ENCODE results near the gene NFIB.
A peak's percentile ranks its signal among the peaks of the same experiment; 100 is the strongest.

Gene NFIB

GRCh38 chr9:14236591-14236990 is 77.3 kb downstream of the NFIB start:
- no peak for DNase-seq

GRCh38 chr9:14232111-14232510 is 81.8 kb downstream of the NFIB start:
- no peak for DNase-seq

GRCh38 chr9:14231196-14231990 is 82.5 kb downstream of the NFIB start:
- no peak for DNase-seq

- no peak for DNase-seq
Observed at GRCh38 chr9:14228602-14229001, 85.3 kb downstream of the NFIB start.

- DNase-seq: no peak
Observed at GRCh38 chr9:14226855-14227532, 86.9 kb downstream of the NFIB start.

DNA sequence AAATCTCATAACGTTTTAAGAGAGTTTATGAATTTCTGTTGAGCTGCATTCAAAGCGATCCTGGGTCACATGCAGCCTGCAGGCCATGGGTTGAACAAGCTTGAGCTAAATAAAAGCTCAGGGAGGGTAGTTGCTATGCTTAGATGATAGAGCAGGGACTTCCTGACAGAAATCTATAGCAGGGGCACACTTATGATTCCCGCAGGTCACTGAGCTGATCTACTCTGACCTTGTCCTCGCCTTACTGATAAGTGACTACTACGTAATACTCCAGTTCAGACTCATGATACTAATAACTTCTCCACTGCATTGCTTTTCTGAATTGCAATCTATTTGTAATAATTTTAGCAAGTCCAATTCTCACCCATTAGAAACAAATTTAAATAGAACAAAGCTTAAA is 90.9 kb downstream of the NFIB start:
- no peak for DNase-seq

- DNase-seq: no peak
Observed at GRCh38 chr9:14222149-14222835, 91.6 kb downstream of the NFIB start.

- peak; percentile 72 for DNase-seq
Observed at GRCh38 chr9:14221558-14221957, 92.4 kb downstream of the NFIB start.

GRCh38 chr9:14221119-14221518 is 92.8 kb downstream of the NFIB start:
- peak; percentile 46 for DNase-seq

GRCh38 chr9:14220256-14220655 is 93.7 kb downstream of the NFIB start:
- DNase-seq: no peak

DNA sequence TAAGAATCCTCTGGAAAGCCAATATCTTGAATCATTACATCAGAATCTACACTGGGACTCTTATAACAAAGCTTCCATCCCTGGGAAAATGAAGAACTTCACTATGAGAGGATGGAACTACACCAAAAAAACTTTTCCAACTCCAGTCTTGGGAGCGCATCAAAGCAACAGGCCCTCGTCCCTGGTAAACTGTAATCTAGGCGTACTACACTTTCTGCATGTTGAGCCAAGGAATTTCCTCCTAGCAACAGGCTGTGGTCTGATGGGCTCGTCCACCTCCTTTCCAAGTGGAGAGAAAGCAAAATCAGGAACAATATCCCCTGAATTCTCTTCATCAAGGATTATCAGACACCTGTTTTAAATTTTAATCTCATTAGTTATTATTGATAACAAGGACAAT is 94.1 kb downstream of the NFIB start:
- DNase-seq: peak; percentile 36

GRCh38 chr9:14218253-14218652 is 95.7 kb downstream of the NFIB start:
- DNase-seq: no peak

- no peak for DNase-seq
Observed at GRCh38 chr9:14216612-14217194, 97.2 kb downstream of the NFIB start.

DNA sequence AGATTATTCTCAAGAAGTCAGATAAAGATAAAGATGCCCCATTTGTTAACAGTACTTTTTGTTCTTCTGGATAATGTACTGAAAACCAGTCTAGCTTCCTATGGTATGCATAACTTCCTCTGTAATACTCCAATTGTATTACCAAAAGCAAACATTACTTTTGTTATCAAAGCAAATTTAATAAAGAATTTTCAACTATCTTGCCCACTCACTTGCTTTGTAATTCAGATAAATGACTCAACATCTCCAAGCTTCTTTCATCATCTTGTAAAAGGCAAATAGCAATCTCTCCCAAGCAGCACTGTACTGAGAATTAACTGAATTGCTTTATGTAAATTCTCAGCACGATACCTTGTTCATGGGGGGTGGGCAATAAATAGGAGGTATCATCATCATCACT is 98.3 kb downstream of the NFIB start:
- peak; percentile 38 for DNase-seq

DNA sequence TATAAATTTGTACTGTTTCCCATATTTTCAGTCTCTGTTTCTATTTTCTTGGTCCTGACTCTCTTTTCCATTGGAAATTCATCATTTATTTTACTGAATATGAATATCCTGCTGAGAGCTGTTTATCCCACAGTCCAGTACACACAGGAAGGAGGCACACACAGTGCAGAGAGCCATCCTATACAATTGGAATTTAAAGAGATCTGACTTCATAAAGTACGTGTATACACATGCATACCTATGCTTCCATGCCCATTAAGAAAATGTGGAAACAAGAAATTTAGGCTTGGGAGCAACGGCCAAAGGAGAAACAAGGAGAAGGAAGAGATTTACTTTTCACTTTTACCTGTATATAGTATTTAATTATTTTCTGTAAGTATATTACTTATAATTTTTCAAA is 99.2 kb downstream of the NFIB start:
- DNase-seq: no peak

GRCh38 chr9:14214065-14214684 is 99.8 kb downstream of the NFIB start:
- no peak for DNase-seq

- no peak for DNase-seq
Observed at GRCh38 chr9:14213504-14213903, 100.4 kb downstream of the NFIB start.

DNA sequence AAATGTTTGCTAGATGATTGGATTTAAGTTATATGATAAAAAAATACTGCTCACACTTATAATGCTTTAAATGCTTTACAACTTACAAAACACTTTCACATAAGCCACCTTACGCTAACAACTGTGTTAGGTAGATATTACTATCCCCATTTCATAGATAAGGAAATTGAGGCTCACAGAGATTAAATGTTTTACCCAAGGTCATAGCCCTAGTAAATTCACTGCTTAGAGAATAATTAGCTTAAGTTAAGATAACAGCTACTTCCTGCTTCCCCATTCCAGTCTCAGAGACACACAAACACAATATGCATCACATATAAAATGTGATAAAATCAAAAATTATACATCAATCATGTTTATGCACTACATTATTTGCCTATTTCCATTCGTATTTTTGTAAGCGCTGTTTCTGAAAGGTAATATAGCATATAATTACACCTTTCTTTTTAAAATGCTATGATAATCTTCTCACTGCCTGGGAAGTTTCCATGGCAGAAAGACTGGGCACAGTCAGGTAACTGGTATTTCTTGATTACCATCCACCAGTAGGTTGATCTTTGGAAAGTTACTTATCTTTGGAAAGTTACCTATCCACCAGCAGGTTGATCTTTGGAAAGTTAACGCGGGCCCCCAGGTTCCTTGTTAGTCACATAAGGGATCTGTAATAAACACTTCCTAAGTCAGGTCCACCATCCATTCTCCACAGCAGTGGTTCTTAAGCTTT is 101.1 kb downstream of the NFIB start:
- DNase-seq: no peak

DNA sequence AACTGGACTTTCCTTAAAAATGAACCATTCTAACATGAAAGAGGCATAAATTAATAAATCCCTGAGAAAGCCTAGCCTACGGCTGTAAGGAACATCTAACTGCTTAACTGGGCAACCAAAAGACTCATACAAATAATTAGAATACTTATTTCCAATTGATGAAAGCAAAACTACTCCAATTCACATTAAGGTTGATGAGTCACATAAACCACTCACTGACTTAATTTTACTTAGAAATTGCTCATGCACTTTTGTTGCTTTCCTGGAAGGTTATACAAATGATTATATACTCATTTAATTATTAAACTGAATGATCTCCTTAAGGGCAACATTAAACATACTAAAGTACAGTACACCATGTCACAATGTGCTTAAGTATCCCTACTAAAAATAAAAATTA is 101.9 kb downstream of the NFIB start:
- DNase-seq: peak; percentile 69

- DNase-seq: no peak
Observed at GRCh38 chr9:14211564-14211963, 102.4 kb downstream of the NFIB start.

- no peak for DNase-seq
Observed at GRCh38 chr9:14210428-14210827, 103.5 kb downstream of the NFIB start.
